ENCODE measurements around the gene GRPEL2.
"Not testable (repeated sequence)": the region's sequence is repeated elsewhere in the genome, so short reads cannot be mapped to it uniquely, and the experiment has no call there.

GRPEL2 gene

DNA sequence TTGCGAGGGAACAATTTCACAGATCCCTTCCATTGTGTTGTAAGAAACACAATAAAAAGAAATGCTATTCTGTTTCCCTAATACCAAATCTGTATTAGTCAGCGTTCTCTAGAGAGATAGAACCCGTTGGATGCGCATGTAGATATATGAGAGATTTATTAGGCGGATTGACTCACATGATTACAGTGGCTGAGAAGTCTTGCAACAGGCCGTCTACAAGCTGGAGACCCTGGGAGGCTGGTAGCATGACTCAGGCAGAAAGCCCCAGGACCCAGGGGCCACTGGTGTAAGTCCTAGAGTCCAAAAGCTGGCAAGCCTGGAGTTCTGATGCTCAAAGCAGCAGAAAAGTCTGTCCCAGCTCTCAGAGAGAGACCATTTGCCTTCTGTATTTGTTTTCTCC lies 52.2 kb downstream of the GRPEL2 start:
- DNase-seq (ENCODE audit: low read depth in 3 of 3, low spot score in 1 of 3) = no peak

- DNase-seq (ENCODE audit: low read depth in 3 of 3, low spot score in 1 of 3) = not testable (repeated sequence)
These were observed 53.5 kb downstream of the GRPEL2 start for GRCh38 chr5:149398747-149399266.

DNA sequence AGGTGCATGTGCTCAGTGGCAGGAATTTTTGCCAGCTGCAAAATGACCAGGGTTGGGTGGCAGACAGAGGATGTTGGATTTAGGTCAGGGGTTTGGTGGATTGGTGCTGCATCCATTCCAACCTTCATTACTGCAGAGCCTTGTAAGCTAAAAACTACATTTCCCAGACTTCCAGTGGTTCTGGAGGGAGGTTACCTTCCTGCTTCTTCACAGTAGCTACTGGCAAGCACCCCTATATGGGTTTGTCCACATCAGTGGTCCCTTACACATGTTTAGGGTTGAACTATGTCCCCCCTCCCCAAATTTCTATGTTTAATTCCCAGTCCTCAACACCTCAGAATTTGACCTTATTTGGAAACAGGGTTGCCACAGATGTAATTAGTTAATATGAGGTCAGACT lies 54.5 kb downstream of the GRPEL2 start:
- no peak for DNase-seq (ENCODE audit: low read depth in 3 of 3, low spot score in 1 of 3)

DNA sequence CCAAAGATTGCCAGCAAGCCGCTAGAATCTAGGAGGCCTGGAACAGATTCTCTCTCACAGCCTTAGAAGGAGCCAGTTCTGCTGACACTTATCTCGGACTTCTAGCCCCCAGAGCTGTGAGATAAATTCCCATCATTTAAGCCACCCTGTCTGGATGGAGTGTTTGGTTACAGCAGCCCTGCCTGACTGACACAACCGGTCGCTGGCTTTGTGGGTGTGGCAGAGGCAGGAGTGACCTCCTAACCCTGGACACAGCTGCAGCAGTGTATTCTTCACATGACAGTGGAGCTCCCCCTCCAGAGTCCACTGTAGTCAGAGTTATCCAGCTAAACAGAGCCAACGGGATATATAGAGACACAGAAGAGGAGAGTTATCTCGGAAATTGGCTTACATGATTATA lies 55.0 kb downstream of the GRPEL2 start:
- DNase-seq (ENCODE audit: low read depth in 3 of 3, low spot score in 1 of 3) = no peak

DNA sequence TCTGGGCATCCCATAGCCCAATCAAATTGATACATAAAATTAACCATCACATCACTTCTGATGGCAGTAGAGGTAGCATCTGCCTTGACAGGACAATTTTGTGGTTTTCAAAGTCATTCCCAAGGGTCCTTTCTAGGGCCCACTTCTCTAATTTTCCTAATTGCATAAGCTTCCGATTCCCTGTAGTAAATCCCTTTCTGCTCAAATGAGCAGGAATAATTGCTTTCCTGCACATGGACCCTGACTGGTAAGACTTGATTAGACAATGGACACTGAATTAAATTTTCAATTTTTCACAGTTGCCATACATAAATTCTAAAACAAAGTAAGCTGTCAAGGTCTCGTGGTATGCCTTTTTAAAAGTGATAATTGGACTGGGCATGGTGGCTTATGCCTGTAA lies 55.8 kb downstream of the GRPEL2 start:
- DNase-seq (ENCODE audit: low read depth in 3 of 3, low spot score in 1 of 3) = no peak

DNA sequence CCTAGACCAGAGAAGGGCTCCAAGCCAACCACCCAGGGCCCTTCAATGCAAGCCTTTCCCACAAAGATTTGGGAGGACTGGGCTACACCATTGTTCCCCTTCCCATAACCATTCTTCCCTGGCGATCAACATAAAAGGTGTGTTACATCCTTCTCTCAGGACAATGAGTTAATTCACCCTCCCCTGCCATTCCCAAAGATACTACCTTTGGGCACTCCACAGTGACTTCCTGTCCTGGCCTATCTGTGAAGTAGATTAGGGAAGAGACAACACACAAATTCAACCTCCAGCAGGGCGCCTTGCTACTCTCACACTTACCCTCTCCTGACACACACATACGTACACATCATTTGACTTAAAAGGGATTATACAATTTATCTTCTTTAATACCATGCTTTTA lies 57.0 kb downstream of the GRPEL2 start:
- DNase-seq (ENCODE audit: low read depth in 3 of 3, low spot score in 1 of 3) = no peak

Data from stimulated activated CD4-positive, alpha-beta T cell treated with anti-CD3 and anti-CD28 coated beads, TNF-alpha, amount 100 ng/mL, for 1 hour (primary cell).